Loucy (cell line): ENCODE results near the gene SPSB3.

Source experiments
- H2AFZ ChIP-seq: fragments of 200-600 bp; sonication (generic); 2 replicates; pipeline ENCODE4 v1.6.0; 2016; ENCODE audit warnings: antibody characterized with exemption, mild to moderate bottlenecking, low read length, moderate library complexity
- H3F3A ChIP-seq: fragments of 200-600 bp; 2 replicates; pipeline ENCODE4 v1.6.0; 2016; ENCODE audit warnings: antibody characterized with exemption, low read depth, mild to moderate bottlenecking
- H3K27me3 ChIP-seq: fragments of 200-600 bp; sonication (generic); 2 replicates; pipeline ENCODE4 v1.6.1; 2014; ENCODE audit warnings: low read length, mild to moderate bottlenecking; ENCODE audit not compliant: insufficient read depth, poor library complexity, severe bottlenecking
- H3K36me3 ChIP-seq: fragments of 200-600 bp; sonication (generic); 2 replicates; pipeline ENCODE4 v1.6.1; 2016; ENCODE audit warnings: low read length; ENCODE audit not compliant: insufficient read depth
- H3K4me1 ChIP-seq: fragments of 200-600 bp; sonication (generic); 2 replicates; pipeline ENCODE4 v1.5.1; 2014; ENCODE audit warnings: low read length, mild to moderate bottlenecking; ENCODE audit not compliant: insufficient read depth, poor library complexity, severe bottlenecking
- H3K4me2 ChIP-seq: fragments of 200-600 bp; sonication (generic); 2 replicates; pipeline ENCODE4 v1.6.0; 2014; ENCODE audit warnings: antibody characterized with exemption, low read length, low read depth, mild to moderate bottlenecking; ENCODE audit not compliant: poor library complexity, severe bottlenecking
- H3K4me3 ChIP-seq: fragments of 200-600 bp; sonication (generic); 2 replicates; pipeline ENCODE4 v1.5.1; 2014; ENCODE audit warnings: low read length, mild to moderate bottlenecking, mixed read lengths; ENCODE audit not compliant: poor library complexity, severe bottlenecking
- H3K79me2 ChIP-seq: fragments of 200-600 bp; sonication (generic); 2 replicates; pipeline ENCODE4 v1.6.1; 2014; ENCODE audit warnings: low read length; ENCODE audit not compliant: insufficient read depth
- H3K9ac ChIP-seq: fragments of 200-600 bp; sonication (generic); 2 replicates; pipeline ENCODE4 v1.6.0; 2014; ENCODE audit warnings: mild to moderate bottlenecking, low read depth, low read length, moderate library complexity; ENCODE audit not compliant: poor library complexity, severe bottlenecking
- H3K9me2 ChIP-seq: fragments of 200-600 bp; sonication (generic); replicated peaks from 2 replicates; pipeline ENCODE4 v1.6.1; 2016; ENCODE audit warnings: low read depth, low read length, mixed read lengths
- H3K9me3 ChIP-seq: fragments of 200-600 bp; sonication (generic); 2 replicates; pipeline ENCODE4 v1.6.1; 2014; ENCODE audit warnings: mild to moderate bottlenecking, antibody characterized with exemption, low read length, low read depth; ENCODE audit not compliant: insufficient read depth
- H4K20me1 ChIP-seq: fragments of 200-600 bp; sonication (generic); 2 replicates; pipeline ENCODE4 v1.6.0; 2014; ENCODE audit warnings: antibody characterized with exemption, low read length, mild to moderate bottlenecking; ENCODE audit not compliant: insufficient read depth, poor library complexity, severe bottlenecking
- EZH2phosphoT487 ChIP-seq: fragments of 200-600 bp; IDR thresholded peaks from 2 replicates; pipeline ENCODE4 v1.6.1; 2018; ENCODE audit warnings: antibody characterized with exemption, mild to moderate bottlenecking, moderate library complexity, borderline replicate concordance
- TF ChIP-seq, protein P1 (sequence below): fragments of 200-600 bp; sonication (generic); conservative IDR thresholded peaks from 2 replicates; pipeline ENCODE4 v1.5.1; 2014; ENCODE audit warnings: mild to moderate bottlenecking, antibody characterized with exemption, low read length

SPSB3 gene

DNA sequence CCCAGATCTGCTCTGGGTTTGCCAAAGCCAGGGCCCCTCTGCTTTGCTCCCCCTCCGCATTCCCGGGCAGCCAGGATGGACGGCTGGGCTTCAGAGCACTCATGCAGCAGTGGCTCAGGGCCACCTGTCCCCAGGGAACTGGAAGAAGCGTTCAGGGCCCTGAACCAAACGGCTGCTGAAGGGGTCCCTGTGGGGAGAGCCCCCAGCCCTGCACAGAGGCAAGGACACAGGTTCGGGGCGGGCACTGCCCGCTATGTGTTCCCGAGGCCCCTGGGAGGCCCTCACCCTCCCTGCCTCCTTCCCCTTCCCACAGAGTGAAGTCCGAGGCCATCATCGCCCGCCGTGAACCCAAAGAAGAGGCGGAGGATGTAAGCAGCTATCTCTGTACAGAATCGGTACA, 21.5 kb downstream of the SPSB3 start:
- Histone ChIP-seq H3K4me3 (no peak overlapping the region), H3K4me2 (no peak overlapping the region), H3K9me2 (no peaks in the 10 kb centered on the region), H3K79me2 (no peaks in the 10 kb centered on the region), H2AFZ (no peak overlapping the region), H3K4me1 (no peaks in the 10 kb centered on the region), H3F3A (no peaks in the 10 kb centered on the region), H3K36me3 (no peaks in the 10 kb centered on the region), H3K9me3 (no peaks in the 10 kb centered on the region), H3K9ac (no peak overlapping the region), H3K27me3 (no peaks in the 10 kb centered on the region), H4K20me1 (no peaks in the 10 kb centered on the region)
- no peak for TF ChIP-seq EZH2phosphoT487
- TF ChIP-seq, protein P1, sequence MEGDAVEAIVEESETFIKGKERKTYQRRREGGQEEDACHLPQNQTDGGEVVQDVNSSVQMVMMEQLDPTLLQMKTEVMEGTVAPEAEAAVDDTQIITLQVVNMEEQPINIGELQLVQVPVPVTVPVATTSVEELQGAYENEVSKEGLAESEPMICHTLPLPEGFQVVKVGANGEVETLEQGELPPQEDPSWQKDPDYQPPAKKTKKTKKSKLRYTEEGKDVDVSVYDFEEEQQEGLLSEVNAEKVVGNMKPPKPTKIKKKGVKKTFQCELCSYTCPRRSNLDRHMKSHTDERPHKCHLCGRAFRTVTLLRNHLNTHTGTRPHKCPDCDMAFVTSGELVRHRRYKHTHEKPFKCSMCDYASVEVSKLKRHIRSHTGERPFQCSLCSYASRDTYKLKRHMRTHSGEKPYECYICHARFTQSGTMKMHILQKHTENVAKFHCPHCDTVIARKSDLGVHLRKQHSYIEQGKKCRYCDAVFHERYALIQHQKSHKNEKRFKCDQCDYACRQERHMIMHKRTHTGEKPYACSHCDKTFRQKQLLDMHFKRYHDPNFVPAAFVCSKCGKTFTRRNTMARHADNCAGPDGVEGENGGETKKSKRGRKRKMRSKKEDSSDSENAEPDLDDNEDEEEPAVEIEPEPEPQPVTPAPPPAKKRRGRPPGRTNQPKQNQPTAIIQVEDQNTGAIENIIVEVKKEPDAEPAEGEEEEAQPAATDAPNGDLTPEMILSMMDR, result no peak

DNA sequence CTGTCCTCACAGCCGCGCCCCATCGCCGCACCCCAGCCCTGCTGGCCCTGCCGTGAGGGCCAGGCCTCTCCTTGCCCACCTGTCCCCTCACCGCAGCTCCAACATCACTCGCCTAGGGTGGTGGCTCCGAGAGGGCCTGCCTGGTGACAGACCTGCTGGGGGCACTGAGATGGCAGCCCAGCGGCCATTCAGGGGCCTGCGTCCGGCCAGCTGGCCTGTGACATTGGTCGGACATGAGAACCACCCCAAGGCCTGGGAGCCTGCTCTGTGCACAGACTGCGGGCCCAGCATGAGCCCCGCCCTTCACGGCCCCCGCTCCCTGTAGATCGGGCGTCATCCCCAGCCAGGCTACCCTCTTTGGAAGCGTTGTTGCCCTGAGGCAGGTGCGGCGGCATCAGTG, 22.9 kb downstream of the SPSB3 start:
- Histone ChIP-seq H4K20me1 (no peaks in the 10 kb centered on the region), H2AFZ (no peak overlapping the region), H3K9me2 (no peaks in the 10 kb centered on the region), H3K4me3 (no peak overlapping the region), H3F3A (no peaks in the 10 kb centered on the region), H3K27me3 (no peaks in the 10 kb centered on the region), H3K79me2 (no peaks in the 10 kb centered on the region), H3K36me3 (no peaks in the 10 kb centered on the region), H3K4me2 (no peak overlapping the region), H3K9ac (no peak overlapping the region), H3K9me3 (no peaks in the 10 kb centered on the region), H3K4me1 (no peaks in the 10 kb centered on the region)
- TF ChIP-seq, protein P1, result no peak
- TF ChIP-seq EZH2phosphoT487, result no peak

DNA sequence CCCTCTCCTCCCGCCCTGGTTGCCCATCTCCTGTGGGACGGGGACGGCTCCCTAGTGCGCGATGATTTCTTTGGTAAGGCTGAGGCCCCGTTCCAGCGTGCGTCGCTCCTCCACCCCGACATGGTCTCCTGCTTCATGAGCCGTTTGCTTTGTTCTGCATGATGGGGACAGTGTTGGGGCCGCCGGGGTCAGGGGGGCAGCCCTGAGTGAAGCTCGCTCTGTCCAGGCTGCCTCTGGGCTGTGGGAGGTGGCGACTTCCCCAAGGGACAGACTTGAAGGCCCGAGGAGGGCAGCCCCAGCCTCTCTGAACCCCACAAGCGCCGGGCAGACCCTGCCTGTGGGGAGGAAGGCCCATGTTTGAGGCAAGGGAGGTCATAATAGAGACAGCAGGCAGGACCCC, 23.4 kb downstream of the SPSB3 start:
- no peak overlapping the region for H3K4me2 ChIP-seq
- TF ChIP-seq EZH2phosphoT487, result no peak
- TF ChIP-seq, protein P1, result no peak
- H3K79me2 ChIP-seq, result no peaks in the 10 kb centered on the region
- no peaks in the 10 kb centered on the region for H3K4me1 ChIP-seq
- H3K9ac ChIP-seq, result no peak overlapping the region
- H3K27me3 ChIP-seq, result no peaks in the 10 kb centered on the region
- H3F3A ChIP-seq, result no peaks in the 10 kb centered on the region
- no peak overlapping the region for H2AFZ ChIP-seq
- no peaks in the 10 kb centered on the region for H3K9me2 ChIP-seq
- H3K4me3 ChIP-seq, result no peak overlapping the region
- H3K36me3 ChIP-seq, result no peaks in the 10 kb centered on the region
- no peaks in the 10 kb centered on the region for H3K9me3 ChIP-seq
- no peaks in the 10 kb centered on the region for H4K20me1 ChIP-seq
